ENCODE results near the gene RAB6B.

RAB6B gene

DNA sequence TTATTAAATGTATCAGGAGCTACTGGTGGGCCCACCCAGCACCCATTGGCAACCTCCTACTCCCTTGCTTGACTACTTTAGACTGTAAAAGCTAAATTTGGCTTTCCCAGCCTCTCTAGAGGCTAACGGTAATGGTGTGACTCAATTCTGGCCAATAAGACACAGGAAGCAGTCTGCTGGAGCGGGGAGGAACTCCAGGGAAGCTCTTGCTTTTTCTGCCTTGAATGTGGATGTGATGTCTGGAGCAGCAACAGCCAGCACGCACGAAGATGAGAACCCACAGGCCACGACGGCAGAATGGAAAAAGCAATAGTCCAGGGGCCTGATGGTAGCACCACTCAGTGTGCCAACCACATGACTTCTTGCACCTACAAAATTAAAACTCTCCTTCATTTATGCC lies 39.9 kb downstream of the RAB6B start:
- DNase-seq: no peak

DNA sequence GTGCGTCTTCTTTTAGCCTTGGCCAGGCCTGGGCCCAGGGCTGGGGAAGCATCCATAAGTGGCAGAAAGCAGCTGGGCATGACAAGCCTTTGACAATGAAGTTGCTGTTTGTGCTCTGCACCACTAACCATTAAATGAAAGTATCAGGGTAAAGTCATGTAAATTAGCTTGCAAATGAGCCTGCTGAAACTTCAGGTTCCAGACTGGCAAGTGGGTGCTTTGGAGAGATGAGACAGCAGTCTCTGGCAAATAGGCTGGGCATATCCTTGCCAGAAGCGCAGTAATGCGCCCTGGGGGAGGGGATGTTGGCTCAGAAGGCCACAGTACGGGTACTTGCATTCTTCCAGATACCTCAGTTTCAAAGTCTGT lies 40.7 kb downstream of the RAB6B start:
- no peak for DNase-seq

DNA sequence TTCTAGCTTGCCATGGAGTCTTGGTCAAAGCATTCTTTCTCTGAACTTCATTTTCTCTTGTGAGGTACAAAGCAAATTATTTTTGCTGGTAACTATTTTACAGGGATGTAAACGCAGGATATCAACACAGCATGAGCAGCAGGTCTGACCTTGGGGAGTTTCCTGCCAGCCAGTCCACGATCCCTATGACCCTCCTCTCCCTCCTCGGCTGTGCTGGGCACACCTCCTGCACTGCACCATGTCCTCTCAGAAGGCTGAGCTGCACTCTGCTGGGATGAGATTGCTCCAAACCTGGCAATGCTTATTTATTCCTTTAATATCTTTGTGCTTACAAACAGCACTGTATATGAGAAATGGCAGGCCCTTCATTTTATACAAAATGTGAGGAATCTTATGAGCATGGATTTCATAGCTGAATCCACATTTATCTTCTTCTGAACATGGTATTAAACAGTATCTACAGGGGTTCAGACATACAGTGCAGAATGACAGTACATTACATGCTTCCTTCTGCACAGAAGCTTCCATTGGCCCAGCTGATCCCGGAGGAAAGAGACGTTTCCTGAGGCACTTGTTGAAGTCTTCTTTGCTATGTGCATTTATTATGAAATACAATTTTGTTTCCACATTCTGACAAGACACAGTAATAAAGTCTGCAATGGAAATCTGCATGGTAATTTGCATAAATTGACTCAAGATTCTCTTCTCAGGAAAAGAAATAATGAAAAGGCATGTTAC lies 41.2 kb downstream of the RAB6B start:
- DNase-seq: no peak

DNA sequence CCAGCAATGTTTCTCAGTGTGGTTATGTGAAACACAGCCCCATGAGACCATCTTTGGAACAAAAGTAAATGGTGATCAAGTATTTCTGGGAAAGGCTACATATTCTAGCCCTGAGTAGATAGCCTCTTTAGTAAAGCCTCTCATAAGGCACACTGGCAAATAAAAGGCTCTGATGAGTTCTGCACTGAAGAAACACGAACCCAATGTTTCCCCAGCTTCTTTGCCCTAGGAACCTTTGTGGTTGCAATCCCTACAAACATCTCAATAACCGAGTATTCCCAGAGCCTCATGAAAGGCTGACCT lies 41.8 kb downstream of the RAB6B start:
- no peak for DNase-seq

DNA sequence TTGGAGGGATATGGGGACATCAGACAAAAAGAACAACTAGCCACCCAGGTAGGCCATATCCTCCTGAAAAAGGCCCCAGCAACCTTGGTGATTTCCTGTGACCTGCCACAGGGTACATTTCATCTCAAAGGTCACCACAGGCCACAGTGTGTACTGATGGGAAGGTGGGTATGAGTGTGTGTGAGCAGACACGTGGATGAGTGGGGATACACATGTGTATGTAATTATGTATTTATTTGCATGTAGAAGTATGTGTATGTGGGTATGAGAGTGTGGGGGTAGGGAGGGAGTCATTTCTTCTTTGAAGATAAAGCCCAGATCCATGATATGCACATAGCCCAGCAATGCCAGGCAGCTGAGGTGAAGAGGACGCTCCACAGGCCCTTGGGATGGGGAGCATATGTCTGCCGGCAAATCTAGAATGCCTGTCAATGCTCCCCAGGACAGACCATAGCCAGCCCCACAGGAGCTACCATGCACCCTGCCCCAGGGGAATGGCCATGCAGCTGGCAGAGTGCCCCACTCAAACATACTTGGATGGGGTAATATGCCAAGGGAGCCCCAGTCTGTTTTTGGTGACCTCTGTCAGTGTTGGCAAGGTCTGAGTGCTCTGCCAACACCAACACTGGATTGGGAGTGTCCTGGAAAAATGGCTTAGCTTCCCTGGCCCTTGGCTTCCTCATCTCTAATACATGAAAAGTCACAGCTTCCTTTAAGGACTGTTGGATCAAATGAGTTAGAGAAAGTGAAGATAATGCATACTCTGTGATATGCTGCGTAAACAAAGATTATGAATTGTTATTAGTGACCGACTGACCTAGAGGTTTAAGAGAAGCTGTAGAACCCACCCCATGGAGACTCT lies 42.4 kb downstream of the RAB6B start:
- no peak for DNase-seq

DNA sequence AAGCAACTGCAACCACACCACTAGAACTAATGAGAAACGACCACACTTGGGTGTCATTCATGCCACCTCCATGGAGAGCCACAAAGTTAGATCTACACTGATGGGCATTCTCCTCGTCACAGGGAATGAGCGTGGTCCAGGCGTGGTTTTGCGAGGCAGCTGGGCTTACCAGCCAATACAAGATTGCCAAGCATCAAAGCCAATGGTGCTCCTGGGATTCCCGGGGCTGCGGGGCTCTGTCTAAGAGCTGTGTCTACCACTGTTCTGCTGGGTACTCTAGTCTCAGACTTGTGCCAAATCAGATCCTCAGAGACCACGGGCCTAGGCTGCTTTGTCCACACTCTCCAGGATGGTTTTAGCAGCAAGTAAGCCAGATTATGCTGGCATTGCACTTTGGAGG lies 43.8 kb downstream of the RAB6B start:
- DNase-seq: peak; percentile 25

DNA sequence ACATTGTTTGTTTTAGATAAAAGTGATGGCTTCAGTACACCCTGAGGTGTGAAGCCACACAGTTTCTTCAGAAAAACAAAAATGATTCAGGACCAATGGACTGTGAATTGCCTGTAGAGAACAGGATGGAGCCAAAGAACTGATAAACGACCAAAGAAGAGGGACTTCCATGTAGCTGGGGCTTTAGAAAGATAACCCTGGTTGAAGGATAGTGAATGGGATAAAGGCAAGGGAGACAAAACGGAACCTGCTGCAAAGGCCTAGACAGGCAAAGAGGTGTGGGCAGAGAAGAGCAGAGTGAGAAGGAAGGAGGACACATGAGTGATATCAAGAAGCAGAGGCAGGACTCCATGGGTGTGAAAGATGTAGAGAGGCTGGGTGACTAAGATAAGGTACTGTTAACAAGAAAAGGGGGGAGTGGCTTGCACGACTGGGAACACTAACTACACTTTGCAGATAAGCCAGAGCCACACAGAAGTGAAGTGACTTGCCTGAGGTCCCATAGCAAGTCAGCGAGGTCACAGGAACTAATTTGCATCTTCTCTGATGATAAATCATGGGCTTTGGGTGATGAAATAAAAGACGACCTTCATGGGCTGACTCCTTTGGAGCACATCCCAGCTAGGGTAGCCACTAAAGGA lies 44.3 kb downstream of the RAB6B start:
- peak; percentile 46 for DNase-seq

DNA sequence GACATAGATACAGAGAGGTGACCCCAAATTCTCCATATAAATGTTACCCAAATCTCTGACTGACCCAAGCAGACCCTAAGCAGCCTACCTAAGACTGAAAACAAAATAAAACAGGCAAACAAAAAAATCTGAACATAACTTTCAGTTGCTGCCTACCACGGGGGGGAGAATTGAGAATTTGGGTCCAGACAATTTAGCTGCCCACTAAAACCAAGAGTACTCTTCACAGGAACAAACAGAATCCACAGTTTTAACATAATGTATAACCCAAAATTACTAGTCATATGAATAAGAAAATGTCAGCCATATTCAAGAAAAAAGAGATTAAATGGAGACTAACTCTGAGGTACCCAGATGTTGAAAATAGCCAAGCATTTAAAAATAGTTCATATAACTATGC lies 45.6 kb downstream of the RAB6B start:
- no peak for DNase-seq

DNA sequence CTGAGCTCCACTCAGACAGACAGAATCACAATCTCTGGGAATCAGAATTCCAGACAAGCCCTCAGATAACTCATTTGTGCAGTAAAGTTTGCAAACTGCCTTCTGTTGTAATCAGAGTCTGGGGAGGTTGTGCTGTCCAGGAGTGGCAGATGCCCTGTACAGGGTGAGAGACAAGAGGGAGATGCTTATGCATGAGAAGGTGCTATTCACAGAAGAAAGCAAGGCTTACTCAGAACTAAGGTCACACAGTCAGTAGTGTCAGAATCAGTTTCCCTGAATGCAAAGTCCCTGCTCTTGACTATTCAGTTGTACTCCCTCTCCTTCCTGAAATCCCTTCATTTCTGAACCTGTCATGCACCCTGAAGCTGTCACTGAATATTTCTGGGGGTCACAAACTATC lies 46.3 kb downstream of the RAB6B start:
- no peak for DNase-seq

DNA sequence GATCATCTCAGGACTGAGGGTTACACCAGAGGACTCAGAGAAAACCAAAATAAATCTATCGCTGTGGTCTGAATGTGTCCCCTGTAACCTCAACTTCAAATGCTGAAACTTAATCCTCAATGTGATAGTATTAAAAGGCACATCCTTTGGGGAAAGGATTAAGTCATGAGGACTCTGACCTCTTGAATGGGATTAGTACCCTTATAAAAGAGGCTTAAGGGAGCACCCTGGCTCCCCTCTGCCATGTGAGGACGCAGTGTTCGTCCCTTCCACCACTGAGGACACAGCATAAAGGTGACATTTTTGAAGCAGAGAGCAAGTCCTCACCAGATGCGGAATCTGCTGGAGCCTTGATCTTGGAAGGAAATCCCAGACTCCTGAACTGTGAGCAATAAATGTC lies 50.6 kb downstream of the RAB6B start:
- DNase-seq: no peak

DNA sequence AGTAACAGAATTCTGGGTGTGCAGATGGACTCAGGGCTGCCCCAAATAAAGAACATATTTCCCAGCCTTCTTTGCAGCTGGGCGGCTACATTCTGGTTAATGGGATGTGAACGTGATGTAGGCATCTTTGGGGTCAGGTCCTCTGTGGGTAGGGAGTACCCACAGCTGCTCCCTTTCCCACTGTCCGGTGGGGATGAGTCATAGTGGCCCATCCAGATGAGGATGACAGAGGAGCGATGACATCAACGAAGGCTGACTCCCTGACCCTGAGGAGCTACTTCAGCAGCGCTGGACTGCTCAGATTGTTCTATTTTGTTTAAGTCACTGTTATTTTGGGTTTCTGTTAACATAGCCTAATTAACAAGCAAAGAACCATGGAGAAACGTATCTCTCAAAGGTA lies 52.0 kb downstream of the RAB6B start:
- no peak for DNase-seq

DNA sequence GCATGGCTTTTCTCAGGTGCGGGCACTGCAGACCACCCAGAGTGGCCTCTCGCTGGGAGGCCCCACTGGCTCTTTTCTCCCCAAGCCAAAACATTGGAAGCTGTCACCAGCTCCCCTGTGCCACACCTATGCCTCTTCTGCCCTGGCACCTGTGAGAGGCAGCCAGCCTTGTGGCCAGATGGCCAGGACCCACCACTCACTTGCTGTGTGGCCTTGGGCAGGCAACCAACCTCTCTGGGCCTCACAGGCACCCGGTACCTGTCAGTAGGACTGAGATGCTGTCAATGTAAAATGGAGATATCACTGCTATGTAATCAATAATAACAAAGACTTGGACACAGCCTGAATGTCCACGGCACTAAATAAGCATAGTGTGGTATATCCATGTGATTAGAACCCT lies 53.5 kb downstream of the RAB6B start:
- DNase-seq: no peak

DNA sequence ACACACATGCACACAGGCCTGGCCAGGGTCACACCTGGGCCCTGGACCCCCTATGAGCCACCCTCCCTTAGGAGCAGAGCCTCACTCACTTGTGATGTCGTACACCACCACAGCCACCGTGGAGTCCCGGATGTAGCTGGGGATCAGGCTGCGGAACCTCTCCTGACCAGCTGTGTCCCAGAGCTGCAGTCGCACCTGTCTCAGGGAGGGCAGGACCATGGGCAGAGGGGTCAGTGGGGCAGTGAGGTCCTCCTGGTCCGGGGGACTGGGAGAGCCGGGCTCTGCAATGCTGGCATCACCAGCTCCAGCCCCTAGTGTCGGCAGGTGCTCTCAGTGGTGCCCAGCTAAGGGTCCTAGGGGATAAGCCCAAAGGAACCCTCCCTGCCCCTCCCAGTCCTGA lies 54.5 kb downstream of the RAB6B start:
- DNase-seq: no peak

DNA sequence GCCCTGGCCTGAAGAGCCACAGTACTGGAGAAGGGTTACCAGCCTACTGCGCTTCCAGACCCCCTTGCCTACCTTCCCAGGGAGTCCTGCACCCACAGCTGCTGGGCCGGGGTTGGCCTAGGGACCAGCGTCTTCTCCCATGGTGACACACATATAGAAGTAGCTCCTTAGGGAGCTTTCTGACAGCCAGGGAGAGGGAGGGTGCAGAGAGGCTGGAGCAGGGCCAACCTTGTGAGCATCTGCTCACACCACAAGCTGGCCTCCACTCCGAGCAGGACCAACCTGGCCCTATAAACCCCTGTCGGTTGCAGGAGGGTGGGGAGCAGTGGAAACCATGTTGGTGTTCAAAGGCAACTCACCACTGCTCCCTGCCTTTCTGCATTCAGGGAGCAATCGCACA lies 54.9 kb downstream of the RAB6B start:
- no peak for DNase-seq

DNA sequence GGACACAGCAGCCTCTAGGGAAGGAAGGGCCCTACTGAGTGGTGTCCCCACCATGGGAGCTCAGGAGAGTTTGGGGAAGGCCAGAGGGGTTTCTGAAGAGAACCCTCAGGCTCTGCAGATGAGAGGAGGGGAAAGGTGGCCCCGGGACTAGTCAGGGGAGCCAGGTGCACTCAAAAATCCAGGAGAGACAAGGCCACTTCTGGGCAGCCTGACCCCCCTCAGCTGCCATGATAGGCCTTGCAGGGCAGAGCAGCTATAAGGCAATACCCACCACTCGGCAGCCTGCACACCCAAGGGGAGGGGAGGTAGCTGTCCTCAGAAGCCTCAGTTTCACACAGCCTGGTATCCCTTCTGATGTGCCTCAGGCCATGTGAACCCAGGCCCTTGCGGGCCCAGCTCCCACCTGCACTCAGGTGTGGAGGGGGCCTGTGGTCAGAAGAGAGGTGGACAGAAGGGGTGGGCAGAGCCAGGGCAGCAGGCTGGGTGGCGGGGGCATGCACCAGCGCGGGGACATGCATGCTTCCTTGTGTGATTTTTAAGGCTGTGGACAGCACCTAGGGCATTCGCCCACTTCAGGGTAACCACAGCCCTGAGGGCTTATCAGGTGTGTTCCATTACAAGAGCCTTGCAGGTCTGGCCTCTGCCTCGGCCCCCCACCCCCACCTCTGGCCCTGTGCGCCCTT lies 55.5 kb downstream of the RAB6B start:
- no peak for DNase-seq

DNA sequence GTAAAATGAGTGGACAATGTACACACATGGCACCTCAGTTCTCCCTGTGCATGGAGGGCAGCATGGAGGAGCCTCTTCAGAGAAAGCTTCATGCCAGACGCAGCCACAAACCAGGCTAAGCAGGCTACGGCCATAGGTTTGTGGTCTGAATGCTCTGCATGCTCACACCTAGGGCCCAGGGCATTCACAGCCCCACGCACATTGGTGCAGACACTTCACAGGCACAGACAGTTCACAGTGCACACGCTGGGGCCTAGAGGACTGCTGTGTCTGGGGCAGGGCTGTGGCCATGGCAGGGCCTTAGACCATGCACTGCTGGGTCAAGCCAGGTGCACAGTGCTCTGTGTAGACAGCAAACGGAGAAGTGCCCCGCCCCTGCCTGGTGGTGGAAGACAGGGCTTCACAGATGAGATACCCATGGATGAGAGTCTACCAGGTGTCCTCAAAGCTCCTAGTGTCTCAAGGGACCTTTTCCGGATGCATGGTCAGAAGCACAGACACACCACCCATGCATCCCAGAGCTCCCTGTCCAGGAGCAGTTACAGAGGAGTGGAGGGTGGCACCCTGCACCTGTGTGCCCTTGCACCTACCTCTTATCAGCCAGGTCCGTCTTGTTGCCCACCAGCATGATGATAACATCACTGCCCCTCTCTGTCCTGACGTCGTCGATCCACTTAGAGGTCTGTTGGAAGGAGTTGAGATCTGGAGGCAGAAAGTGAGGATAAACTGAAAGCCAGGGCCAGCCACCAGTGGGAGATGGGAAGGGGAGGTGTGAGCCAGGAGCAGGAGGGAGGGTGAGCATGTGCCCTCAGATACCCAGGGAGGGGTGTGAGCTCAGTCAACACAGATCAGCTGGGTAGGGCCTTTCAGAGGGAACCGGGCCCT lies 56.5 kb downstream of the RAB6B start:
- no peak for DNase-seq

DNA sequence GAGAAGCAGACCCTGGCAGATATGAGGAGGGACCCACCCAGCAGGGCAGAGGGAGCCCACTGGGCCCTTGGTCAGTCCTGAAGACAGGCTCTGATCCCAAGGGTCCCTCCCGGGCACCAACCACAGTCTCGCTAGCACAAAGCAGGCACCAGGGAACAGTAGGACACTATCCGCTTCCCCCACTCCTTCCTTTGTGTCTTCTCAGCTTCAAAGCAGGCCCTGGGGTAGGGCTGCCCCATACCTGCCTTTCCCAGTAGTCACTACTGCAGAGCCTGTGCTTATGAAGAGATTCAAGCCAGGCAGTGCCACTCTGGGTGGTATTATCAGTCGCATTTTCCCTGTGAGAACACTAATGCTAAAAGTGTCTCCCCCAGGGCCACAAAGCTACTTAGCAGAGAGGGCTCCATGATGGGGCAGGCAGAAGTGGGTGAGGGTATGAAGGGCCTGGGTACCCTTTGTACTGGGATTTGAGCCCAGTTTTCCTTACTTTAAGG lies 57.3 kb downstream of the RAB6B start:
- no peak for DNase-seq

DNA sequence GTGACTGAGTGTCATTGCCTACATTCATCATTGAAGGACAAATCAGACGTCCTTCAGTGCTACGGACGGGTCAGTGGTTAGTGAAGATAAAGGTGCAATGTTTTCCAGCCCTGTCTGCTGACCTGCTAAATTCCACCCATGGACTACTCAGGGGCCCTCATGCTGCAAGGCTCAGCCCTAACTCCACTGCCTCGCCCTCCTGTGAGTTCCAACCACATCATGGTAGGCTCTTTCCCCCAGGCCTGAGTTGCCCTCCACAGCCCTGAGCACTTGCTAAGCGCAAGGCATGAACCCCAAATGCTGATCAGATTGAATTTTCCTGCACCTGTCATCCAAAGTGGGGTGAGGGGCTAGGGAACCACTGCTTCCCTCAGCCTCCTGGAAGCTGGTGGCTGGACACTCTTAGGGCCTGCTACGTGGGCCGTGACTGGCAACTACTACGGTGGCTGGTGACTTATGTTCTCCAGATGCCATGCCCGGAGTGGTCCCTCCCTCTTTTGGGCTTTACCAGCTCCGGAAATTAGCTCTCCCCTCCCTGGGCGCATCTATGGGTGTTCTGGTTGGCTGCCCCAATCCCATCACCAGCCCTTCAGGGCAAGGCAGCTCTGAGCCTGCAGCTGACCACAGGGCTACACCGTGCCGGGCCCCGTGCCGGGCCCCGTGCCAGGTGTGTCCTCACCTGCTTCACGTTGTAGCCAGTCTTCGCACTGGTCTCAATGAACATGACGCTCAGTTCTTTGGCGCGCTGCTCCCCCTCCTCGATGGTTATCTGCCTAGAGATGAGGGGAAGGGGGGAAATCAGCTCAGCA lies 58.0 kb downstream of the RAB6B start:
- DNase-seq: peak; percentile 10

DNA sequence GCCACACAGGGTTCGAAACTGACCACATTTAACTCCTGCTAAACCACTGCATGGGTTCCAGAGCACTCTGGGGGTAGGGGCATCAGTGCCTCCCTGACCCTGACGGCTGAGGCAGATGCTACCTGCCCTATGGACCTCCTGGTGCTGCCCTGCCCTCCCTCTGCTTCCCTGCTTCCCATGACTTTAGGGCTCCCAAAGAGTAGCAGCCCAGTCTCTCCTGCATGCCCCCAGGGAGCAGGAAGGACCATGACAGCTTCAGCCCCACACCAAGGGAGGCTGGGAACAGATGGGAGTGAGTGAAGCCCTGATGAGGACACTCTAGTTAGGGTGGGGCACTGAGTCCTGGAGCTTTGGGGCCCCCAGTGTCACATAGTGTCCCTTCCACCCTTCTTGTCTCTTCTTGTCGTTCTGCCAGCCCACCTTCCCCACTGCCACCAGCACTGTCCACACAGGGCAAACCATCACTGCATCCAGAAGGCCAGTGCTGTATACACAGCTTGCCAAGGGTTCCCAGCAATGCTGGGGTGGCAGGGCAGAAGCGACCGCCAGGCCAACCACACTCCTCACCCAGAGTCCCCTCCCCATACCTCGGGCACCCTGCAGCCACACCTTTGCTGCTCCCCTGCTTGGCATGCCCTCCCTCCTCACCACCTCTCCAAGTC lies 59.1 kb downstream of the RAB6B start:
- peak; percentile 5 for DNase-seq

DNA sequence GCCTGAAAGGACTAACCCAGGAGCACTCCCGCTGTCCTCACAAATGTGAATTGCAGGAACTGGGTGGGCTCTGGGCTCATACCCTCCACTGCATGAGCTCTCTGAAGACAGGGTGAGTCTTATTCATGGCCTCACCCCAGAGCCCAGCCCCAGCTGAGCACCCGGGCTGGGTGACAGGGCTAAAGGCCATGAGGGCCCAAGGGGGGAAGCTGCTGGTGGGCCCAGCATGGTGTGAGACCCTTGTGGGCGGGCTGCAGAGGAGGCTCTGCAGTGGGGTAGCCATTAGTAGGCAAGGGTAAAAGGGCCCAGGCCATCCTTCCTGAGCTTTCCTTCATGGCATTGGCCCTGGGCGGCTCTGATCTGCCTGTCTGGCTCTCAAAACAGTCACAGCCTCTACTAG lies 59.7 kb downstream of the RAB6B start:
- peak; percentile 3 for DNase-seq

DNA sequence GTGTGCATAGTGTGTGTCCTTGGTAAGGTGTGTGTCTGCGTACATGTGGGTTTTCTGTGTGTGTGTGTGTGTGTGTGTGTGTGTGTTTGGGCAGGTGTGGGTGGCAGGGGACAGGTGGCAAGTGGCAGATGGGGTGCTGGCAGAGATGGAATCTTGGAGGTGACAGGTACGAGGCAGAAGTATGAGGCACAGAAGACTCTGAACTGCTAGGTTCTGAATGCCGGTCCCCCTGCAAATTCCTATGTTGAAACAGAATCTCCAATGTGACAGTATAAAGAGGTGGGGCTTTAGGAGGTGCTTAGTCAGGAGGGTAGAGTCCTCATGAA lies 60.3 kb downstream of the RAB6B start:
- peak; percentile 14 for DNase-seq

All from stimulated activated CD8-positive, alpha-beta memory T cell treated with anti-CD3 and anti-CD28 coated beads, Interleukin-4, amount 100 ng/mL, for 48 hours (primary cell).